ENCODE results near the gene RNF215.

- TF ChIP-seq CTCF (IDR thresholded peaks at IDR 0.05) (no peak), POLR2A (IDR thresholded peaks at IDR 0.05; ENCODE audit: low read depth) (no peak), EP300 (IDR thresholded peaks at IDR 0.05) (no peak)
These were observed 44.9 kb upstream of the RNF215 start for GRCh38 chr22:30432096-30432495.

Measured in esophagus muscularis mucosa (tissue), 4 donors.